Neural cell (in vitro differentiated cells): ENCODE measurements around the gene MUC6.

Experiments used
- CTCF ChIP-seq: fragments of 450-650 bp; IDR thresholded peaks from 2 replicates; pipeline ENCODE4 v1.5.1; 2014; ENCODE audit warnings: antibody characterized with exemption, mild to moderate bottlenecking, moderate library complexity; ENCODE audit not compliant: poor library complexity, severe bottlenecking
- EP300 ChIP-seq: fragments of 450-650 bp; conservative IDR thresholded peaks from 2 replicates; pipeline ENCODE4 v1.6.1; 2014; ENCODE audit warnings: antibody characterized with exemption, mild to moderate bottlenecking, moderate library complexity; ENCODE audit not compliant: poor library complexity, severe bottlenecking
- MXI1 ChIP-seq: fragments of 450-650 bp; conservative IDR thresholded peaks from 2 replicates; pipeline ENCODE4 v1.6.1; 2014; ENCODE audit warnings: antibody characterized with exemption, mild to moderate bottlenecking; ENCODE audit not compliant: poor library complexity, severe bottlenecking
- POLR2AphosphoS5 ChIP-seq: IDR thresholded peaks from 2 replicates; pipeline ENCODE4 v1.6.1; 2012
- RAD21 ChIP-seq: fragments of 450-650 bp; conservative IDR thresholded peaks from 2 replicates; pipeline ENCODE4 v1.6.1; 2014; ENCODE audit warnings: antibody characterized with exemption, mild to moderate bottlenecking, moderate library complexity

DNA sequence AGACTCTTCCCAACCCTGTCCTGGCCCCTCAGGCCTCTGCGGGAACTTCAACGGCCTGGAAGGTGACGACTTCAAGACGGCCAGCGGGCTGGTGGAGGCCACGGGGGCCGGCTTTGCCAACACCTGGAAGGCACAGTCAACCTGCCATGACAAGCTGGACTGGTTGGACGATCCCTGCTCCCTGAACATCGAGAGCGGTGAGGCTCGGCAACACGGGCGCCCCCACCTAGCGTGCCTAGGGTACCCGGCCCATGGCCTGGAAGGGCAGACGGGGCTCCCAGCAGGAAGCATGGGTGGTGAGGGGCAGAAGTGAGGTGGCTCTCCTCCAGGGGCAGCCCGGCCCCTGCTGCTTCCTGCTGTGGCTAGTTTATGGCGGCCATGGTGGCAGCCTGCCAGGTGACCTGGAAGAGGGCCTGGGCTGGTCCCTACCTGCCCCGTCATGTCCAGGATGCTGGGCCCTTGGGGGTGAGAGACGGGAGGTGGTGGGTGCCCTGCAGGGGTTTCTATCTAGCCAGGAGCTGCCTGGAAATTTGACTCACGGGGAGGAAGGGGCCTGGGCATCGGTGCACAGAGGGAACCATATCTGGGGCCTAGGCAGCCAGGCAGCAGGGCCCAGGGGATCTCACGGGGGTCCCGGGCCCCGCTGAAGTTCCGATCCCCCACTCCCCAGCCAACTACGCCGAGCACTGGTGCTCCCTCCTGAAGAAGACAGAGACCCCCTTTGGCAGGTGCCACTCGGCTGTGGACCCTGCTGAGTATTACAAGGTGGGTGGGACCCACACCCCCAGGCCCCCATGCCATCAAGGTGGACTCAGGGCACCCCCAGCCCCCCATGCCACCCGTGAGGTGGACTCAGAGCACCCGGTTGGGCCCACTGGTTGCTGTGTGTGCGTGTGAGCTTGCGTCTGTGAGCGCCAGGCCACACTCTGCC, 47.4 kb upstream of the MUC6 start:
- no peak for TF ChIP-seq MXI1
- TF ChIP-seq CTCF = no peak
- TF ChIP-seq POLR2AphosphoS5 = no peak
- no peak for TF ChIP-seq EP300
- TF ChIP-seq RAD21 = no peak
